SU-DHL-6 (cell line): ENCODE data around the gene ADRB1.

Source experiments
- EZH2phosphoT487 ChIP-seq: fragments of 200-600 bp; sonication (generic), shearing (Covaris generic); conservative IDR thresholded peaks from 2 replicates; pipeline ENCODE4 v1.6.1; 2018; ENCODE audit warnings: mild to moderate bottlenecking, antibody characterized with exemption, low read length, moderate library complexity, mixed read lengths
- TF ChIP-seq, protein P1 (sequence below): fragments of 200-600 bp; sonication (generic); IDR thresholded peaks from one replicate; pipeline ENCODE4 v1.5.1; 2017; ENCODE audit warnings: antibody characterized with exemption, mild to moderate bottlenecking, low read length, moderate library complexity; ENCODE audit not compliant: insufficient read depth, poor library complexity, severe bottlenecking

- TF ChIP-seq, protein P1, sequence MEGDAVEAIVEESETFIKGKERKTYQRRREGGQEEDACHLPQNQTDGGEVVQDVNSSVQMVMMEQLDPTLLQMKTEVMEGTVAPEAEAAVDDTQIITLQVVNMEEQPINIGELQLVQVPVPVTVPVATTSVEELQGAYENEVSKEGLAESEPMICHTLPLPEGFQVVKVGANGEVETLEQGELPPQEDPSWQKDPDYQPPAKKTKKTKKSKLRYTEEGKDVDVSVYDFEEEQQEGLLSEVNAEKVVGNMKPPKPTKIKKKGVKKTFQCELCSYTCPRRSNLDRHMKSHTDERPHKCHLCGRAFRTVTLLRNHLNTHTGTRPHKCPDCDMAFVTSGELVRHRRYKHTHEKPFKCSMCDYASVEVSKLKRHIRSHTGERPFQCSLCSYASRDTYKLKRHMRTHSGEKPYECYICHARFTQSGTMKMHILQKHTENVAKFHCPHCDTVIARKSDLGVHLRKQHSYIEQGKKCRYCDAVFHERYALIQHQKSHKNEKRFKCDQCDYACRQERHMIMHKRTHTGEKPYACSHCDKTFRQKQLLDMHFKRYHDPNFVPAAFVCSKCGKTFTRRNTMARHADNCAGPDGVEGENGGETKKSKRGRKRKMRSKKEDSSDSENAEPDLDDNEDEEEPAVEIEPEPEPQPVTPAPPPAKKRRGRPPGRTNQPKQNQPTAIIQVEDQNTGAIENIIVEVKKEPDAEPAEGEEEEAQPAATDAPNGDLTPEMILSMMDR = no peak
- TF ChIP-seq EZH2phosphoT487 = no peak
Observed at GRCh38 chr10:114077815-114078219, 34.2 kb downstream of the ADRB1 start.
